ENCODE data around the gene RAD54L. TPM values are rescaled to one million over a fixed set of nuclear protein-coding genes. Genes with fewer than 3 reads are reported as not detected.
"Not testable (repeated sequence)": the region's sequence is repeated elsewhere in the genome, so short reads cannot be mapped to it uniquely, and the experiment has no call there.

The RAD54L gene
- polyA plus RNA-seq, 2 donors, result 6.1 to 7.0 TPM

- H3K4me1 ChIP-seq (ENCODE audit: control insufficient read depth in 2 of 2, insufficient read depth in 2 of 2, low read length in 1 of 2), result no peaks in the 10 kb centered on the region
- 70 to 74% methylated on average over 2 of the region's 2 CpGs for WGBS, 2 donors
- no peak overlapping the region for H3K4me3 ChIP-seq (ENCODE audit: low read depth in 1 of 2, low read length in 2 of 2)
- no peak overlapping the region for H3K27ac ChIP-seq (ENCODE audit: low read depth in 2 of 2, low read length in 1 of 2)
- H3K27me3 ChIP-seq (ENCODE audit: control insufficient read depth in 1 of 2, insufficient read depth in 2 of 2, low read length in 2 of 2), result no peaks in the 10 kb centered on the region
- H3K36me3 ChIP-seq (ENCODE audit: control insufficient read depth in 2 of 2, insufficient read depth in 2 of 2, low read length in 1 of 2), result no peaks in the 10 kb centered on the region
- H3K9me3 ChIP-seq (ENCODE audit: control insufficient read depth in 2 of 2, insufficient read depth in 1 of 2, low read depth in 1 of 2, low read length in 1 of 2), result no peaks in the 10 kb centered on the region
These were observed 36.5 kb upstream of the RAD54L start for GRCh38 chr1:46211051-46211450.

GRCh38 chr1:46215504-46215903, 32.1 kb upstream of the RAD54L start:
- Histone ChIP-seq H3K4me1 (ENCODE audit: control insufficient read depth in 2 of 2, insufficient read depth in 2 of 2, low read length in 1 of 2) (peaks cover 3% of the 10 kb centered on the region in 2 donors), H3K27ac (ENCODE audit: low read depth in 2 of 2, low read length in 1 of 2) (no peak overlapping the region), H3K4me3 (ENCODE audit: low read depth in 1 of 2, low read length in 2 of 2) (no peak overlapping the region), H3K36me3 (ENCODE audit: control insufficient read depth in 2 of 2, insufficient read depth in 2 of 2, low read length in 1 of 2) (no peaks in the 10 kb centered on the region), H3K9me3 (ENCODE audit: control insufficient read depth in 2 of 2, insufficient read depth in 1 of 2, low read depth in 1 of 2, low read length in 1 of 2) (no peaks in the 10 kb centered on the region), H3K27me3 (ENCODE audit: control insufficient read depth in 1 of 2, insufficient read depth in 2 of 2, low read length in 2 of 2) (no peaks in the 10 kb centered on the region)

- Histone ChIP-seq H3K4me3 (ENCODE audit: low read depth in 1 of 2, low read length in 2 of 2) (no peak overlapping the region), H3K4me1 (ENCODE audit: control insufficient read depth in 2 of 2, insufficient read depth in 2 of 2, low read length in 1 of 2) (peaks cover 3% of the 10 kb centered on the region in 2 donors), H3K27me3 (ENCODE audit: control insufficient read depth in 1 of 2, insufficient read depth in 2 of 2, low read length in 2 of 2) (no peaks in the 10 kb centered on the region), H3K36me3 (ENCODE audit: control insufficient read depth in 2 of 2, insufficient read depth in 2 of 2, low read length in 1 of 2) (no peaks in the 10 kb centered on the region), H3K9me3 (ENCODE audit: control insufficient read depth in 2 of 2, insufficient read depth in 1 of 2, low read depth in 1 of 2, low read length in 1 of 2) (no peaks in the 10 kb centered on the region), H3K27ac (ENCODE audit: low read depth in 2 of 2, low read length in 1 of 2) (peak overlapping the region; percentile 66 to 88)
- 52 to 62% methylated on average over 8 of the region's 8 CpGs for WGBS, 2 donors
These were observed 29.1 kb upstream of the RAD54L start for GRCh38 chr1:46218443-46218842.

GRCh38 chr1:46219551-46220520, 27.7 kb upstream of the RAD54L start:
- H3K4me3 ChIP-seq (ENCODE audit: low read depth in 1 of 2, low read length in 2 of 2), result no peak overlapping the region
- H3K9me3 ChIP-seq (ENCODE audit: control insufficient read depth in 2 of 2, insufficient read depth in 1 of 2, low read depth in 1 of 2, low read length in 1 of 2), result no peaks in the 10 kb centered on the region
- 79% methylated on average over 18 of the region's 18 CpGs for WGBS, 2 donors
- H3K4me1 ChIP-seq (ENCODE audit: control insufficient read depth in 2 of 2, insufficient read depth in 2 of 2, low read length in 1 of 2), result peaks cover 3% of the 10 kb centered on the region in 2 donors
- H3K27me3 ChIP-seq (ENCODE audit: control insufficient read depth in 1 of 2, insufficient read depth in 2 of 2, low read length in 2 of 2), result no peaks in the 10 kb centered on the region
- H3K36me3 ChIP-seq (ENCODE audit: control insufficient read depth in 2 of 2, insufficient read depth in 2 of 2, low read length in 1 of 2), result no peaks in the 10 kb centered on the region
- no peak overlapping the region for H3K27ac ChIP-seq (ENCODE audit: low read depth in 2 of 2, low read length in 1 of 2)

GRCh38 chr1:46220808-46221207, 26.8 kb upstream of the RAD54L start:
- H3K27me3 ChIP-seq (ENCODE audit: control insufficient read depth in 1 of 2, insufficient read depth in 2 of 2, low read length in 2 of 2), result no peaks in the 10 kb centered on the region
- 82 to 83% methylated on average over 3 of the region's 3 CpGs for whole genome bisulfite sequencing, 2 donors
- no peaks in the 10 kb centered on the region for H3K36me3 ChIP-seq (ENCODE audit: control insufficient read depth in 2 of 2, insufficient read depth in 2 of 2, low read length in 1 of 2)
- H3K4me1 ChIP-seq (ENCODE audit: control insufficient read depth in 2 of 2, insufficient read depth in 2 of 2, low read length in 1 of 2), result peaks cover 3% of the 10 kb centered on the region in 2 donors
- no peaks in the 10 kb centered on the region for H3K9me3 ChIP-seq (ENCODE audit: control insufficient read depth in 2 of 2, insufficient read depth in 1 of 2, low read depth in 1 of 2, low read length in 1 of 2)
- no peak overlapping the region for H3K4me3 ChIP-seq (ENCODE audit: low read depth in 1 of 2, low read length in 2 of 2)
- no peak overlapping the region for H3K27ac ChIP-seq (ENCODE audit: low read depth in 2 of 2, low read length in 1 of 2)

GRCh38 chr1:46221749-46222148, 25.8 kb upstream of the RAD54L start:
- Histone ChIP-seq H3K4me1 (ENCODE audit: control insufficient read depth in 2 of 2, insufficient read depth in 2 of 2, low read length in 1 of 2) (peaks cover 3% of the 10 kb centered on the region in 2 donors), H3K36me3 (ENCODE audit: control insufficient read depth in 2 of 2, insufficient read depth in 2 of 2, low read length in 1 of 2) (no peaks in the 10 kb centered on the region), H3K4me3 (ENCODE audit: low read depth in 1 of 2, low read length in 2 of 2) (no peak overlapping the region), H3K27me3 (ENCODE audit: control insufficient read depth in 1 of 2, insufficient read depth in 2 of 2, low read length in 2 of 2) (no peaks in the 10 kb centered on the region), H3K27ac (ENCODE audit: low read depth in 2 of 2, low read length in 1 of 2) (no peak overlapping the region), H3K9me3 (ENCODE audit: control insufficient read depth in 2 of 2, insufficient read depth in 1 of 2, low read depth in 1 of 2, low read length in 1 of 2) (no peaks in the 10 kb centered on the region)
- WGBS, 2 donors, result 63 to 66% methylated on average over 4 of the region's 4 CpGs

- 69 to 71% methylated on average over 11 of the region's 11 CpGs for WGBS, 2 donors
- not testable (repeated sequence) for H3K4me1 ChIP-seq (ENCODE audit: control insufficient read depth in 2 of 2, insufficient read depth in 2 of 2, low read length in 1 of 2); H3K36me3 ChIP-seq (ENCODE audit: control insufficient read depth in 2 of 2, insufficient read depth in 2 of 2, low read length in 1 of 2); H3K27ac ChIP-seq (ENCODE audit: low read depth in 2 of 2, low read length in 1 of 2); H3K9me3 ChIP-seq (ENCODE audit: control insufficient read depth in 2 of 2, insufficient read depth in 1 of 2, low read depth in 1 of 2, low read length in 1 of 2); H3K27me3 ChIP-seq (ENCODE audit: control insufficient read depth in 1 of 2, insufficient read depth in 2 of 2, low read length in 2 of 2); H3K4me3 ChIP-seq (ENCODE audit: low read depth in 1 of 2, low read length in 2 of 2)
These were observed 24.5 kb upstream of the RAD54L start for GRCh38 chr1:46223055-46223454.

- Histone ChIP-seq H3K27me3 (ENCODE audit: control insufficient read depth in 1 of 2, insufficient read depth in 2 of 2, low read length in 2 of 2) (no peaks in the 10 kb centered on the region), H3K27ac (ENCODE audit: low read depth in 2 of 2, low read length in 1 of 2) (no peak overlapping the region), H3K9me3 (ENCODE audit: control insufficient read depth in 2 of 2, insufficient read depth in 1 of 2, low read depth in 1 of 2, low read length in 1 of 2) (no peaks in the 10 kb centered on the region), H3K36me3 (ENCODE audit: control insufficient read depth in 2 of 2, insufficient read depth in 2 of 2, low read length in 1 of 2) (no peaks in the 10 kb centered on the region), H3K4me1 (ENCODE audit: control insufficient read depth in 2 of 2, insufficient read depth in 2 of 2, low read length in 1 of 2) (peaks cover 3% of the 10 kb centered on the region in 2 donors), H3K4me3 (ENCODE audit: low read depth in 1 of 2, low read length in 2 of 2) (no peak overlapping the region)
- 8 to 10% methylated on average over 6 of the region's 6 CpGs for WGBS, 2 donors
These were observed 24.1 kb upstream of the RAD54L start for GRCh38 chr1:46223472-46223943.

GRCh38 chr1:46224966-46225365, 22.6 kb upstream of the RAD54L start:
- WGBS, 2 donors, result 84 to 88% methylated on average over 4 of the region's 4 CpGs
- Histone ChIP-seq H3K27ac (ENCODE audit: low read depth in 2 of 2, low read length in 1 of 2) (no peak overlapping the region), H3K27me3 (ENCODE audit: control insufficient read depth in 1 of 2, insufficient read depth in 2 of 2, low read length in 2 of 2) (no peaks in the 10 kb centered on the region), H3K4me1 (ENCODE audit: control insufficient read depth in 2 of 2, insufficient read depth in 2 of 2, low read length in 1 of 2) (no peaks in the 10 kb centered on the region), H3K9me3 (ENCODE audit: control insufficient read depth in 2 of 2, insufficient read depth in 1 of 2, low read depth in 1 of 2, low read length in 1 of 2) (no peaks in the 10 kb centered on the region), H3K36me3 (ENCODE audit: control insufficient read depth in 2 of 2, insufficient read depth in 2 of 2, low read length in 1 of 2) (no peaks in the 10 kb centered on the region), H3K4me3 (ENCODE audit: low read depth in 1 of 2, low read length in 2 of 2) (no peak overlapping the region)

GRCh38 chr1:46231231-46231630, 16.3 kb upstream of the RAD54L start:
- H3K27me3 ChIP-seq (ENCODE audit: control insufficient read depth in 1 of 2, insufficient read depth in 2 of 2, low read length in 2 of 2); H3K36me3 ChIP-seq (ENCODE audit: control insufficient read depth in 2 of 2, insufficient read depth in 2 of 2, low read length in 1 of 2); H3K9me3 ChIP-seq (ENCODE audit: control insufficient read depth in 2 of 2, insufficient read depth in 1 of 2, low read depth in 1 of 2, low read length in 1 of 2); H3K4me1 ChIP-seq (ENCODE audit: control insufficient read depth in 2 of 2, insufficient read depth in 2 of 2, low read length in 1 of 2); H3K4me3 ChIP-seq (ENCODE audit: low read depth in 1 of 2, low read length in 2 of 2); H3K27ac ChIP-seq (ENCODE audit: low read depth in 2 of 2, low read length in 1 of 2): not testable (repeated sequence)
- WGBS, 2 donors, result 94 to 95% methylated on average over 3 of the region's 3 CpGs

All from esophagus (tissue), 2 donors.